Tibial nerve (tissue), 4 donors: ENCODE data around the gene NGRN. TPM values are rescaled to one million over a fixed set of nuclear protein-coding genes. Genes with fewer than 3 reads are reported as not detected.

ENCODE experiments used
- DNase-seq, 2 donors: peaks; one replicate each; pipeline ENCODE4 v3.0.0-alpha.2; 2019; ENCODE audit warnings: low spot score in 2 of 2
- H3K27ac ChIP-seq, 4 donors: fragments of 200-600 bp; sonication (generic) in 3 of 4; one replicate each; pipeline ENCODE4 v1.5.1; 2017 to 2019; ENCODE audit warnings: mild to moderate bottlenecking in 1 of 4
- H3K27me3 ChIP-seq, 2 donors: fragments of 200-600 bp; sonication (generic) in 1 of 2; one replicate each; pipeline versions ENCODE4 v1.5.1 to v1.6.0; 2017 to 2019
- H3K36me3 ChIP-seq, 3 donors: fragments of 200-600 bp; sonication (generic); one replicate each; pipeline ENCODE4 v1.5.1; 2018 to 2019
- H3K4me1 ChIP-seq, 4 donors: fragments of 200-600 bp; sonication (generic) in 3 of 4; one replicate each; pipeline ENCODE4 v1.5.1; 2017 to 2019
- H3K4me3 ChIP-seq, 4 donors: fragments of 200-600 bp; sonication (generic) in 3 of 4; one replicate each; pipeline ENCODE4 v1.5.1; 2017 to 2019; ENCODE audit warnings: mild to moderate bottlenecking in 1 of 4, moderate library complexity in 1 of 4
- H3K9me3 ChIP-seq, 4 donors: fragments of 200-600 bp; sonication (generic) in 3 of 4; one replicate each; pipeline ENCODE4 v1.5.1; 2017 to 2019
- CTCF ChIP-seq, 5 experiments: fragments of 200-600 bp in 3 of 5; fragments of 450-650 bp in 2 of 5; sonication (generic) in 3 of 5; IDR thresholded peaks; one replicate each; pipeline ENCODE4 v1.5.1; 2016 to 2019; ENCODE audit warnings: antibody characterized with exemption in 5 of 5, mild to moderate bottlenecking in 3 of 5, moderate library complexity in 2 of 5
- EP300 ChIP-seq, 2 donors: sonication (generic); formaldehyde crosslinking; IDR thresholded peaks; one replicate each; pipeline ENCODE4 v1.6.1; 2017; ENCODE audit warnings: antibody characterized with exemption in 2 of 2, mild to moderate bottlenecking in 1 of 2
- POLR2A ChIP-seq, 2 donors: fragments of 450-650 bp; IDR thresholded peaks; one replicate each; pipeline ENCODE4 v1.6.1; 2017; ENCODE audit warnings: antibody characterized with exemption in 2 of 2, mild to moderate bottlenecking in 2 of 2, moderate library complexity in 2 of 2
- WGBS, 2 donors: methylation state at CpG; one replicate each; pipeline ENCODE4 v1.1.5; 2018; 5-methylcytosine and 5-hydroxymethylcytosine counted together
- total RNA-seq, 4 donors: library from RNA; depleted of rRNA; stranded (reverse); fragments of >200 nt; gene quantifications; one replicate each; pipeline ENCODE4 v1.1.0, GENCODE V29; 2016

Gene NGRN
- total RNA-seq, 4 donors from 2014 or later: 70.1 to 90.0 (median 74.6) TPM

DNA sequence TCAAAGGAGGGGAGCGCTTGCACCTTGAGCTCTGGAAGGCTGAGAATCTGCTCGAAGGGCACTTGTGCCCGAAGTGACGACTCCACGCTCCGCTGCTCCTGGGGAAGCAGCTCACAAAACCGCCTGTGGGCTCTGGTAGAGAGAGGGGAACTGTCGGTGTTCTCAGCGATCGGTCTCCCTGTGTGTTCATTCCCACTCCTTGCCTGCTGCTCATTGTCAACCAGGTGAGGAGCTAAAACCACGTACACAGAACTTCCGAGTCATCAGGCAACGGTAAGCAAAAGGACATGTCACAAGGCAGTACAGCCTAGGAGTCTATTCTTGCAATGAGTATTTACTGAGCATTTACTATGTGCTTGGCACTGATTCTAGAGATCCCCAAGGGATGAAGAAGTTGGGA is 33.3 kb upstream of the NGRN start:
- WGBS, 2 donors: 82 to 88% methylated on average over 13 of the region's 13 CpGs
- Histone ChIP-seq H3K4me1 (peaks cover 0 to 41% (median 27%) of the 10 kb centered on the region in 4 donors), H3K4me3 (peak overlapping the region in 2 of 4 donors; percentile 78 to 83), H3K36me3 (peaks cover 0 to 61% (median 3%) of the 10 kb centered on the region in 3 donors), H3K9me3 (no peaks in the 10 kb centered on the region), H3K27me3 (no peaks in the 10 kb centered on the region), H3K27ac (peak overlapping the region in 2 of 4 donors; percentile 75 to 96)
- DNase-seq: no peak
- no peak for TF ChIP-seq POLR2A (IDR thresholded peaks at IDR 0.05)
- no peak for TF ChIP-seq EP300 (IDR thresholded peaks at IDR 0.05)
- TF ChIP-seq CTCF (IDR thresholded peaks at IDR 0.05): no peak

DNA sequence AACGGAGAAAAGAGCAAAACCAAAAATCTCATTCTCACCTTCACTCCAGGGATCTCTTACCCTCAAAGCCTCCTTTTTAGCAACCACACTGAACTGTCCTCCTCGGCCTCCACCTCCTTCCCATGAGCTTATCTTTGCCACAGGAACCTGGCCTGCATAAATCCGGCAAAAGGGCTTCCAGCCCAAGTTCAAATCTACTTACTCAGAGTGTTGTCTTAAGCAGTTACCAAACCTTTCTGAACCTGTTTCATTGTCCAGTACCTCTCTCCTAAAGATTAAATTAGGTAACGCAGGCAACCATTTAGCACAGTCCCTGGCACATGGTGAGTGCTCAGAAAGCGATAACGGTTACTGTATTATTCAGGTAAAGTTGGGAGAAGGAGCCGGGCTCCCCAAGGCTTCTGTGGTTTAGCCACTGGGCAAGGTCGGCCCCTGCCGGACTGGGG is 32.5 kb upstream of the NGRN start:
- WGBS, 2 donors: 11 to 15% methylated on average over 9 of the region's 9 CpGs
- TF ChIP-seq EP300 (IDR thresholded peaks at IDR 0.05): no peak
- TF ChIP-seq POLR2A (IDR thresholded peaks at IDR 0.05): no peak
- peak in 2 of 5 experiments; percentile 42 to 71 for TF ChIP-seq CTCF (IDR thresholded peaks at IDR 0.05)
- DNase-seq: no peak
- Histone ChIP-seq H3K36me3 (peaks cover 0 to 61% (median 3%) of the 10 kb centered on the region in 3 donors), H3K4me1 (peaks cover 0 to 41% (median 27%) of the 10 kb centered on the region in 4 donors), H3K4me3 (peak overlapping the region; percentile 54 to 87 (median 80)), H3K27me3 (no peaks in the 10 kb centered on the region), H3K9me3 (no peaks in the 10 kb centered on the region), H3K27ac (peak overlapping the region; percentile 52 to 96 (median 92))

GRCh38 chr15:90233387-90234095 is 31.9 kb upstream of the NGRN start, which contains the start of gene CIB1:
Gene CIB1, minus strand, starts transcription at chr15:90233941. Its CDS starts 56 bp downstream, at chr15:90233885.
- 0 to 1% methylated on average over 20 to 31 of the region's 63 CpGs for WGBS, 2 donors
- peak in 4 of 5 experiments; percentile 19 to 72 (median 46) for TF ChIP-seq CTCF (IDR thresholded peaks at IDR 0.05)
- peak; percentile 39 to 72 for TF ChIP-seq POLR2A (IDR thresholded peaks at IDR 0.05)
- peak; percentile 34 to 91 for TF ChIP-seq EP300 (IDR thresholded peaks at IDR 0.05)
- peaks cover 0 to 61% (median 3%) of the 10 kb centered on the region in 3 donors for H3K36me3 ChIP-seq
- no peaks in the 10 kb centered on the region for H3K9me3 ChIP-seq
- no peaks in the 10 kb centered on the region for H3K27me3 ChIP-seq
- peak; percentile 91 to 93 for DNase-seq
- H3K4me3 ChIP-seq: peak within 1 kb of the TSS; percentile 54 to 87 (median 80)
- peaks cover 0 to 41% (median 27%) of the 10 kb centered on the region in 4 donors for H3K4me1 ChIP-seq
- peak within 1 kb of the TSS; percentile 70 to 96 (median 92) for H3K27ac ChIP-seq

DNA sequence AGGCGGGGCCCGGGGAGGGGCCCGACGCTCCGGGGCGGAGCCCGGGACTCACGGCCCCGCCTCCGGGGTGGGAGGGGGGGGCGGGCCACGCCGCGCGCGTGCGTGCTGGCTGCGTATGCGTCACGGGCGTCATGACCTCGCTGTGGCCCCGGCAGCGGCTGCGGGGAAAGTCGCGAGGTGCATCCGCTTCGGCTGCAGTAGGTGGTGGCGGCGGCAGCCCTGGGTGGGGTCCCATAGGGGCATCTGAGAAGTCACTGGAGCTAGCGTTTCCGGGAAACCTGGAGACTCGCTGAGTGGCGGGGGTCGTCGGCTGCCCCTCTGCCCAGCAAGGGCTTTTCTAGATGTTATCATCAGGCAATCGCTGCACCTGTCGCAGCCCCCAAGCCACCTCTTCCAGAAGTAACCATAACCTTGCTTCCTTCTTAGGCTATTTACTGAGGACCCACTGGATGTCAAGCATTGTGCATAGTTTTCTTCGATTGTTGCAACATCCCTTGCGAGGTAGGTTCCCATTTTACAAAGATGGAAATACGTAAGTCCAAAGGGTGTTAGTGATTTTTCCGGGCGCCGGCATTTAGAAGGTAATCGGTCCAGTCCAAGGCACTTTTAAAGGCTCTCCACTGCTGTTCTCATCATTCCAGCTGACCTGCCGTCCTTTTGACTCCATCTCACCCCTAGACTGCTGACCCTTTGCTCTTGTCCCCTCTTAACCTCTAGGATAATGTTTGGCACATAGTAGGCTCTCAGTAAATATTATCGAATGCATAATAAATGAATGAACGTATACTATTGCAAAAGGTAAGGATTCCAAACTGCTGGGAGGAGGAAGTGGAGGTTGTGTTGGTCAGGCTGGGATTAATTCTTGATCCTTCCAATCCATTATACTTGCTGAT is 31.1 kb upstream of the NGRN start, which contains the start of gene GDPGP1:
Gene GDPGP1, plus strand, starts transcription at position 114 of the 893 bp plus-strand sequence. CDS start 6,700 bp downstream, outside the sequence.
- peak in 1 of 2 donors; percentile 35 for TF ChIP-seq POLR2A (IDR thresholded peaks at IDR 0.05)
- peak in 1 of 2 donors; percentile 75 for TF ChIP-seq EP300 (IDR thresholded peaks at IDR 0.05)
- no peak for TF ChIP-seq CTCF (IDR thresholded peaks at IDR 0.05)
- Histone ChIP-seq H3K9me3 (no peaks in the 10 kb centered on the region), H3K27me3 (no peaks in the 10 kb centered on the region), H3K4me3 (peak within 1 kb of the TSS; percentile 54 to 87 (median 80)), H3K4me1 (peaks cover 0 to 41% (median 27%) of the 10 kb centered on the region in 4 donors), H3K36me3 (peaks cover 0 to 57% (median 3%) of the 10 kb centered on the region in 3 donors), H3K27ac (peak within 1 kb of the TSS; percentile 70 to 96 (median 92))
- DNase-seq: no peak
- WGBS, 2 donors: 7 to 14% methylated on average over 18 to 39 of the region's 49 CpGs
